ENCODE results near the gene ANKRD63.

Gene ANKRD63

DNA sequence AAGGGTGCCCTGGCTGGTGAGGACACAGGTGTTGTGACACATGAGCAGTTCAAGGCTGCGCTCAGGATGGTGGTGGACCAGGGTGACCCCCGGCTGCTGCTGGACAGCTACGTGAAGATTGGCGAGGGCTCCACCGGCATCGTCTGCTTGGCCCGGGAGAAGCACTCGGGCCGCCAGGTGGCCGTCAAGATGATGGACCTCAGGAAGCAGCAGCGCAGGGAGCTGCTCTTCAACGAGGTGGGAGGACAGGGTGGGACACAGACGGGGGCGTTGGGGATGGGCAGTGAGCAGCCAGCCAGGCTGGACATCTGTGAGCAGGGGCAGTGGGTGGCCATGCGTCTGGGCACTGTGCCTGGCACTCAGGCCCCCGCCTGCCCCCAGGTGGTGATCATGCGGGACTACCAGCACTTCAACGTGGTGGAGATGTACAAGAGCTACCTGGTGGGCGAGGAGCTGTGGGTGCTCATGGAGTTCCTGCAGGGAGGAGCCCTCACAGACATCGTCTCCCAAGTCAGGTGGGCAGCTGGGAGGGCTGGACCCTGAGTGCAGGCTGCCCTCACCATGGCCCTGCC, 10.3 kb downstream of the ANKRD63 start:
- Histone ChIP-seq H3K36me3 (ENCODE audit: control insufficient read depth in 1 of 2, insufficient read depth in 2 of 2, low read length in 2 of 2) (no peaks in the 10 kb centered on the region), H3K9me3 (ENCODE audit: control insufficient read depth in 1 of 2, low read length in 2 of 2) (no peaks in the 10 kb centered on the region), H3K4me3 (ENCODE audit: low read depth in 1 of 2, low read length in 2 of 2) (no peak overlapping the region), H3K9ac (ENCODE audit: low read depth in 1 of 2, low read length in 2 of 2) (no peak overlapping the region), H3K27ac (ENCODE audit: low read depth, low read length) (no peak overlapping the region), H3K4me1 (ENCODE audit: control insufficient read depth in 1 of 2, insufficient read depth in 2 of 2, low read length in 2 of 2) (no peaks in the 10 kb centered on the region), H3K27me3 (ENCODE audit: control insufficient read depth in 1 of 2, insufficient read depth in 2 of 2, low read length in 2 of 2) (peaks cover 0 to under 1% of the 10 kb centered on the region in 2 donors)

DNA sequence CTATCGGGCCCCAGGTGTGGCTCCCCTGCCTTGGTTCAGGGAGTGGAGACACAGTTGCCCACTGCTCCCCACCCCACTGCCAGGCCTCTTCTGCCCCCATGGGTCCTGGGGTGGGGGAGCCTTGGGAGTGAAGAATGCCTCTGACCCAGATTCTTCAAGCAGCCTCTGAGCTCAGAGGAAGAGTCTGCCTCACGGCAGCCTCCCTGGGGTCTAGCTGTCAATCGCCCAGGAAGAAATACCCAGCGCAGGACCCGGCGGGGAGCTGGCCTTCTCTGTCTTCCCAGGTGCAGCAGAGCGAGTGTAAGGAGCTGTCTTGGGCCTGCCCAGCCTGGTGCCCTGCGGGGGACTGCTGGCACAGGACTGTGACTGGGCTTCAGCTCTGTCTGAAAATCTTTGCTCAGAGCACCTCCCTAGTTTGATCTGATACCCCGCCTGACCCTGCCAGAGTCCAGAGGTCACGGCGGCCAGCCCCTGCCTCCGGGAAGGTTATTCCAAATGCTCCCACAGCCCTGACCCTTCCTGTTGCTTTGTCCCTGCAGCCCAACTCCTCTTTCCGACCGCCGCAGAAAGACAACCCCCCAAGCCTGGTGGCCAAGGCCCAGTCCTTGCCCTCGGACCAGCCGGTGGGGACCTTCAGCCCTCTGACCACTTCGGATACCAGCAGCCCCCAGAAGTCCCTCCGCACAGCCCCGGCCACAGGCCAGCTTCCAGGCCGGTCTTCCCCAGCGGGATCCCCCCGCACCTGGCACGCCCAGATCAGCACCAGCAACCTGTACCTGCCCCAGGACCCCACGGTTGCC, 11.0 kb downstream of the ANKRD63 start:
- Histone ChIP-seq H3K9me3 (ENCODE audit: control insufficient read depth in 1 of 2, low read length in 2 of 2) (no peaks in the 10 kb centered on the region), H3K36me3 (ENCODE audit: control insufficient read depth in 1 of 2, insufficient read depth in 2 of 2, low read length in 2 of 2) (no peaks in the 10 kb centered on the region), H3K4me3 (ENCODE audit: low read depth in 1 of 2, low read length in 2 of 2) (no peak overlapping the region), H3K27ac (ENCODE audit: low read depth, low read length) (no peak overlapping the region), H3K4me1 (ENCODE audit: control insufficient read depth in 1 of 2, insufficient read depth in 2 of 2, low read length in 2 of 2) (no peaks in the 10 kb centered on the region), H3K27me3 (ENCODE audit: control insufficient read depth in 1 of 2, insufficient read depth in 2 of 2, low read length in 2 of 2) (no peaks in the 10 kb centered on the region), H3K9ac (ENCODE audit: low read depth in 1 of 2, low read length in 2 of 2) (no peak overlapping the region)

DNA sequence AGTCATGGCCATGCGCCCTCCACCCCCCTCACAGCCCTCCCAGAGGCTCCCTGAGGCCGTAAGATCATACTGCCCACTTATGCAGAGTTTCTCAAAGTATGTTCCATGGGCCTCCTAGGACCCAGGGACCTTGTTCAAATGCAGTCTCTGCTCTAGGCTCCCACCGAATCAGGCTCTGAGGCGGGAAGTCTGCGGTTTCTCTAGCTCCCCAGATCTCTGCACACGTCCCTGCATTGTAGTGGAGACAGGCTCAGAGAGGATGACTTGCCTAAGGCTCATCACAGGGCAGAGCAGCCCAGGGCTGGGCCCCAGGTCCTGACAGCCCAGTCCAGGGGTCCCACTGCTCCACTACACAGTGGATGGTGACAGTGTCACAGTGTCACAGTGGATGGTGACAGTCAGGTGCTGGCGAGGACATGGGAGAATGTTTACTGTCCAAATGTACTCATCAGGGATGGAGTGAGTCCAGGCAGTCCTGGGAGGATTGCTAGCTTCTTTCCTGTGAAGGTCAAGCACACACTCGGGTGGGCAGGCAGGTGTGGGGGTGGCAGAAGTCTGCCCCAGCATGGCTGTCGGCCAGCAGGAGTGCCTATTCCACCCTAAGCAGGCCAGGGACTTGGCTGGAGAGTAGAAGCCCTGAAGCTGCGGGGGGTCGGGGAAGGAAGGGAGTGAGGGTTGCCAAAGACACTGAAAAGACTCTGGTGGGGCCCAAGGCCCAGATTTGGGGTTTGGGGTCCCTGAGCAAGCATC, 12.4 kb downstream of the ANKRD63 start:
- H3K9me3 ChIP-seq (ENCODE audit: control insufficient read depth in 1 of 2, low read length in 2 of 2), result no peaks in the 10 kb centered on the region
- no peaks in the 10 kb centered on the region for H3K36me3 ChIP-seq (ENCODE audit: control insufficient read depth in 1 of 2, insufficient read depth in 2 of 2, low read length in 2 of 2)
- no peak overlapping the region for H3K9ac ChIP-seq (ENCODE audit: low read depth in 1 of 2, low read length in 2 of 2)
- H3K27ac ChIP-seq (ENCODE audit: low read depth, low read length), result no peak overlapping the region
- H3K27me3 ChIP-seq (ENCODE audit: control insufficient read depth in 1 of 2, insufficient read depth in 2 of 2, low read length in 2 of 2), result no peaks in the 10 kb centered on the region
- H3K4me1 ChIP-seq (ENCODE audit: control insufficient read depth in 1 of 2, insufficient read depth in 2 of 2, low read length in 2 of 2), result no peaks in the 10 kb centered on the region
- H3K4me3 ChIP-seq (ENCODE audit: low read depth in 1 of 2, low read length in 2 of 2), result no peak overlapping the region

DNA sequence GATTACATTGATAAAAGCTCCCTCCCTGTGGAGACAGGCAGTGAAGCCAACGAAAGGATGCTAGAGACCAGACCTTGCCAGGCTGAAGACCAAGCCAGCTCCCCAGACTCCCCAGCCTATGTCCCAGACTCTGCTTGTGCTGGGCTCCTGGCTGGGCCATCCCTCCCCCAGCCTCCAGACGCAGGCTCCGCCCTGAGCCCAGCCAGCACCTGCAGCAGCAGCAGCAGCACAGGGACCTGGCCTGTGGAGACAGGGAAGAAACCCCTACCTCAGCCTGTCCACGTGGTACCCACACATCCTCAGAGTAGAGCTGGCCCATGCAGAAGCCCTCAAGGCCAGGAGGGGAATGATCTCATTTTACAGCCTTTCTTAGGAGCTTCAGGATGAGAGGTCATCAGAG, 13.3 kb downstream of the ANKRD63 start:
- H3K27me3 ChIP-seq (ENCODE audit: control insufficient read depth in 1 of 2, insufficient read depth in 2 of 2, low read length in 2 of 2), result no peaks in the 10 kb centered on the region
- H3K27ac ChIP-seq (ENCODE audit: low read depth, low read length), result no peak overlapping the region
- H3K9me3 ChIP-seq (ENCODE audit: control insufficient read depth in 1 of 2, low read length in 2 of 2), result no peaks in the 10 kb centered on the region
- H3K4me3 ChIP-seq (ENCODE audit: low read depth in 1 of 2, low read length in 2 of 2), result no peak overlapping the region
- H3K4me1 ChIP-seq (ENCODE audit: control insufficient read depth in 1 of 2, insufficient read depth in 2 of 2, low read length in 2 of 2), result no peaks in the 10 kb centered on the region
- H3K36me3 ChIP-seq (ENCODE audit: control insufficient read depth in 1 of 2, insufficient read depth in 2 of 2, low read length in 2 of 2), result no peaks in the 10 kb centered on the region
- H3K9ac ChIP-seq (ENCODE audit: low read depth in 1 of 2, low read length in 2 of 2), result no peak overlapping the region

DNA sequence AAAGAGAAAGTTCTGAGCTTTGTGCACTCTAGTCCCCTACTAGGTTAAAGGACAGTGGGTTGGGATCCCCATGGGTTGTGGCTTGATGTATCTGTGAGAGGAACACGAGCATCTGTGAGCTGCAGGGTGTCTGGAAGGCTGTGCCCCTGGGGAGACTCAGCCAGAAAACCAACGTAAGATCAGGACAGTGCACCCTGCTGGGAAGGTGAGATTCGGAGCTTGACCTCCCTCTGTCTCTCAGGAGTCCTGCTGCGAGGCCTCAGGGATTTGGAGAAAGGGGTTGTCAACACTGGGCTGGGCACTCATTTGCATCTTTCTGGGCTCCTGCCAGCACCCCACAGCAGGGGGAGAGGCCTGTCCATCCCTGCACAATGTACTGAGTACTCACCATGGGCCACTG, 15.2 kb downstream of the ANKRD63 start:
- H3K27me3 ChIP-seq (ENCODE audit: control insufficient read depth in 1 of 2, insufficient read depth in 2 of 2, low read length in 2 of 2), result no peaks in the 10 kb centered on the region
- H3K27ac ChIP-seq (ENCODE audit: low read depth, low read length), result no peak overlapping the region
- H3K4me3 ChIP-seq (ENCODE audit: low read depth in 1 of 2, low read length in 2 of 2), result no peak overlapping the region
- H3K4me1 ChIP-seq (ENCODE audit: control insufficient read depth in 1 of 2, insufficient read depth in 2 of 2, low read length in 2 of 2), result no peaks in the 10 kb centered on the region
- no peaks in the 10 kb centered on the region for H3K36me3 ChIP-seq (ENCODE audit: control insufficient read depth in 1 of 2, insufficient read depth in 2 of 2, low read length in 2 of 2)
- no peak overlapping the region for H3K9ac ChIP-seq (ENCODE audit: low read depth in 1 of 2, low read length in 2 of 2)
- H3K9me3 ChIP-seq (ENCODE audit: control insufficient read depth in 1 of 2, low read length in 2 of 2), result no peaks in the 10 kb centered on the region

DNA sequence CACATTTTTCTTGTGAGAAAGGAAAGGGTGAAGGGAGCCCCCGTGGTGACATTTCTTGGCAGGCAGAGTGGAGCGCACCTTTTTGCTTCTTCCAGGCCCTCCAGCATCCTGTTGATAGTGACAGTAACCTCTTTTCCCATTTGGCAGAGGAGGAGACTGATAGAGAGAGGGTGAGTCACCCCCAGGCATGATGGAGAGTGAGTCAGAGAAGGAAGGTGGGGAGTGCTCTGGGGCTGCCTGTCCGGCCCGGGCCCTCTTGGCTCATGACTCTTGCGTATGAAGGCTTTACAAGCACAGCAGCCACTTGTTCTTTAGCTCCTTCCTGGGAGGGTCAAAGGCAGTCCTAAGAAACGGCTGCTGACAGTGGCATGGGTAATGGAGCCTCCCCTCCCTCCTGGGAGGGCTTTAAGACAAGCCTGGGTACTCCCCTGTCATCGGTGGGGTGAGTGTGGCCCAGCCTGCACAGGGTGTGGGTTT, 16.0 kb downstream of the ANKRD63 start:
- no peak overlapping the region for H3K9ac ChIP-seq (ENCODE audit: low read depth in 1 of 2, low read length in 2 of 2)
- H3K36me3 ChIP-seq (ENCODE audit: control insufficient read depth in 1 of 2, insufficient read depth in 2 of 2, low read length in 2 of 2), result no peaks in the 10 kb centered on the region
- H3K27ac ChIP-seq (ENCODE audit: low read depth, low read length), result no peak overlapping the region
- H3K27me3 ChIP-seq (ENCODE audit: control insufficient read depth in 1 of 2, insufficient read depth in 2 of 2, low read length in 2 of 2), result no peaks in the 10 kb centered on the region
- no peak overlapping the region for H3K4me3 ChIP-seq (ENCODE audit: low read depth in 1 of 2, low read length in 2 of 2)
- no peaks in the 10 kb centered on the region for H3K4me1 ChIP-seq (ENCODE audit: control insufficient read depth in 1 of 2, insufficient read depth in 2 of 2, low read length in 2 of 2)
- no peaks in the 10 kb centered on the region for H3K9me3 ChIP-seq (ENCODE audit: control insufficient read depth in 1 of 2, low read length in 2 of 2)

DNA sequence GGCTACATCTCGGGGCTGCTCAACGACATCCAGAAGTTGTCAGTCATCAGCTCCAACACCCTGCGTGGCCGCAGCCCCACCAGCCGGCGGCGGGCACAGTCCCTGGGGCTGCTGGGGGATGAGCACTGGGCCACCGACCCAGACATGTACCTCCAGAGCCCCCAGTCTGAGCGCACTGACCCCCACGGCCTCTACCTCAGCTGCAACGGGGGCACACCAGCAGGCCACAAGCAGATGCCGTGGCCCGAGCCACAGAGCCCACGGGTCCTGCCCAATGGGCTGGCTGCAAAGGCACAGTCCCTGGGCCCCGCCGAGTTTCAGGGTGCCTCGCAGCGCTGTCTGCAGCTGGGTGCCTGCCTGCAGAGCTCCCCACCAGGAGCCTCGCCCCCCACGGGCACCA, 17.0 kb downstream of the ANKRD63 start:
- no peak overlapping the region for H3K27ac ChIP-seq (ENCODE audit: low read depth, low read length)

DNA sequence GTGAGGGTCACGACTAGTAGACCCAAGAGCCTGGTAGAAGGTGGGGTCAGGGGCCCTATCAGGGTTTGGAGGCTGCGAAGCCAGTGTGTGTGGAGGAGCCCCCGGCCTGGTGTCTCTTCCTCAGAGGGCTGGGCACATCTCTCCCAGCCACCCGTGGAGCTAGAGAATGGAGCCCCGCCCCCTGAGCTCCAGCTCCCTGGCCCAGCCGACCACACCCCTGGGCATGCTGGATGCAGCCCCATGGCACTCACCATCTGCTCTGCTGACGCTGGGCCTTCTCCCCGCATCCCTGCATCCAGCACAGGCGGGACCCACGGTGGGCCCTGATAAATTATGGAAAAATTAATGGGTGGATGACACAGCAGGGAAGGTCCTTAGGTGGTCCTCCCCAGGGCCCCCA, 17.5 kb downstream of the ANKRD63 start:
- no peaks in the 10 kb centered on the region for H3K9me3 ChIP-seq (ENCODE audit: control insufficient read depth in 1 of 2, low read length in 2 of 2)
- H3K9ac ChIP-seq (ENCODE audit: low read depth in 1 of 2, low read length in 2 of 2), result no peak overlapping the region
- no peak overlapping the region for H3K4me3 ChIP-seq (ENCODE audit: low read depth in 1 of 2, low read length in 2 of 2)
- H3K36me3 ChIP-seq (ENCODE audit: control insufficient read depth in 1 of 2, insufficient read depth in 2 of 2, low read length in 2 of 2), result no peaks in the 10 kb centered on the region
- no peak overlapping the region for H3K27ac ChIP-seq (ENCODE audit: low read depth, low read length)
- no peaks in the 10 kb centered on the region for H3K4me1 ChIP-seq (ENCODE audit: control insufficient read depth in 1 of 2, insufficient read depth in 2 of 2, low read length in 2 of 2)
- H3K27me3 ChIP-seq (ENCODE audit: control insufficient read depth in 1 of 2, insufficient read depth in 2 of 2, low read length in 2 of 2), result no peaks in the 10 kb centered on the region

More for the DNA sequence above, 17.0 kb downstream of the ANKRD63 start:
- Histone ChIP-seq H3K36me3 (ENCODE audit: control insufficient read depth in 1 of 2, insufficient read depth in 2 of 2, low read length in 2 of 2) (no peaks in the 10 kb centered on the region), H3K4me3 (ENCODE audit: low read depth in 1 of 2, low read length in 2 of 2) (no peak overlapping the region), H3K27me3 (ENCODE audit: control insufficient read depth in 1 of 2, insufficient read depth in 2 of 2, low read length in 2 of 2) (no peaks in the 10 kb centered on the region), H3K9ac (ENCODE audit: low read depth in 1 of 2, low read length in 2 of 2) (no peak overlapping the region), H3K9me3 (ENCODE audit: control insufficient read depth in 1 of 2, low read length in 2 of 2) (no peaks in the 10 kb centered on the region), H3K4me1 (ENCODE audit: control insufficient read depth in 1 of 2, insufficient read depth in 2 of 2, low read length in 2 of 2) (no peaks in the 10 kb centered on the region)

DNA sequence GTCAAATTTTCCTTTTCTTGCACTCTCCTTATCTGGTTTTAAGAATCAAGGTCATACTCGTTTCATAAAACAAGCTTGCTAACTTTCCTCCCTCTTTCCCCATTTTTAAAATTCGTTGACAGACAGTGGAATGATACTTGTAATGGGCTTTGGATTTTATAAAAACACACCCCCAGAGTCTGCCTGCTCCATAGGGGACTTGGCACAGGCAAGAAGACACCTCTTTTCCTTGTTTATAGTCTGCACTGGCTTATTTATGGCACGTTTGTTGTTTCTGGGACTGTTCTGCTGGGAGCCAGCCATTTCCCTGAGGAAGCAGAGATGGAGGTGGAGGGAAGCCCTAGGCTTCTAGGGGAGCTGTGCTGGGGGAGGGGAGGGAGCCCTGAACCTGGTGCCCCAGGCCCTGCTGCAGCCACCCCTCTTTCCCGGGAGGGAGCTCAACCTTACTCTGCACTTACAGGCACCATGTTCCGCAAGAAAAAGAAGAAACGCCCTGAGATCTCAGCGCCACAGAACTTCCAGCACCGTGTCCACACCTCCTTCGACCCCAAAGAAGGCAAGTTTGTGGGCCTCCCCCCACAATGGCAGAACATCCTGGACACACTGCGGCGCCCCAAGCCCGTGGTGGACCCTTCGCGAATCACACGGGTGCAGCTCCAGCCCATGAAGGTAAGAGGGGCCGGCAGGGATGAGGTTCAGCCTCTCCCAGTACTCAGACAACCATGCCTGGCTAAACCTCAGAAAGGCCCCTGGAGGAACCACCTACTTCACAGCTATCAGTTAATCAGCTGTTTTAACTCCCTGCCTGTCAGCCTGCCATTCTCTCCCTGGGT, 18.3 kb downstream of the ANKRD63 start:
- Histone ChIP-seq H3K27ac (ENCODE audit: low read depth, low read length) (no peak overlapping the region), H3K9ac (ENCODE audit: low read depth in 1 of 2, low read length in 2 of 2) (no peak overlapping the region)

More for the DNA sequence above, 18.3 kb downstream of the ANKRD63 start:
- Histone ChIP-seq H3K4me3 (ENCODE audit: low read depth in 1 of 2, low read length in 2 of 2) (no peak overlapping the region), H3K4me1 (ENCODE audit: control insufficient read depth in 1 of 2, insufficient read depth in 2 of 2, low read length in 2 of 2) (no peaks in the 10 kb centered on the region), H3K36me3 (ENCODE audit: control insufficient read depth in 1 of 2, insufficient read depth in 2 of 2, low read length in 2 of 2) (no peaks in the 10 kb centered on the region), H3K27me3 (ENCODE audit: control insufficient read depth in 1 of 2, insufficient read depth in 2 of 2, low read length in 2 of 2) (no peaks in the 10 kb centered on the region), H3K9me3 (ENCODE audit: control insufficient read depth in 1 of 2, low read length in 2 of 2) (no peaks in the 10 kb centered on the region)

Data from duodenal mucosa (tissue), 2 donors.